Nephron (organoid): ENCODE results near the gene CD244.

Experiments used
- H3K27ac Mint-ChIP-seq, 3 experiments: 2 replicates each; pipeline ENCODE4 v1.8.0; 2020; ENCODE audit warnings: mixed read lengths in 3 of 3, mild to moderate bottlenecking in 2 of 3, moderate library complexity in 1 of 3
- H3K27me3 Mint-ChIP-seq: 2 replicates; pipeline ENCODE4 v1.8.0; 2021; ENCODE audit warnings: low read depth, mild to moderate bottlenecking, moderate library complexity, mixed read lengths
- H3K36me3 Mint-ChIP-seq: 2 replicates; pipeline ENCODE4 v1.8.0; 2020; ENCODE audit warnings: low read depth, mixed read lengths
- H3K4me1 Mint-ChIP-seq: 2 replicates; pipeline ENCODE4 v1.8.0; 2020; ENCODE audit warnings: mixed read lengths
- H3K4me3 Mint-ChIP-seq, 3 experiments: 2 replicates each; pipeline ENCODE4 v1.8.0; 2020; ENCODE audit warnings: mild to moderate bottlenecking in 3 of 3, mixed read lengths in 3 of 3, moderate library complexity in 2 of 3
- H3K9me3 Mint-ChIP-seq: 2 replicates; pipeline ENCODE4 v1.8.0; 2020; ENCODE audit warnings: mixed read lengths
- TF ChIP-seq, protein P1 (sequence below), 3 experiments: fragments of 200-600 bp; sonication (generic); IDR thresholded peaks; one replicate each; pipeline ENCODE4 v1.5.0; 2021; ENCODE audit warnings: antibody characterized with exemption in 3 of 3; ENCODE audit not compliant: unreplicated experiment in 3 of 3

Gene CD244

DNA sequence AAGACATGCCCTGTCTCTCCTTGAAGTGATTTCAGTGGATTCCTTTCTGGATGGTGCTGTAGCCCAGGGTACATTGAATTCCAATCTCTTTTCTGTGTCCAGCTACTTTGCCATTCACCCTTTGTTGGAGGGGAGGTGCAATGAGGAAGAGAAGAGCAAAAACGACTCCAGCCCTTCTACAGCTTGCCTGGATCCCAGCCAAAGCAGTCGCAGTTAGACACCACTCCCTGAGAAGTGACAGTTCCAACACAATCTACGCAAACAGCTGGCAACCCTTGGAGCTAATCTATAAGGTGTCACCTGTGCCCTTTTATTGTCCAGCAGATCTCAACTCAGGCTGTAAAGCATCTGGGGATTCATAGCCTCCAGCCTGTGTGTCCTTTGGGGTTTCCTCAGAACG lies 4.6 kb downstream of the CD244 start:
- Mint-ChIP-seq H3K4me1 (no peaks in the 10 kb centered on the region), H3K4me3 (no peak overlapping the region), H3K27me3 (peaks cover 4% of the 10 kb centered on the region), H3K36me3 (no peaks in the 10 kb centered on the region), H3K27ac (no peak overlapping the region), H3K9me3 (no peaks in the 10 kb centered on the region)
- TF ChIP-seq, protein P1, sequence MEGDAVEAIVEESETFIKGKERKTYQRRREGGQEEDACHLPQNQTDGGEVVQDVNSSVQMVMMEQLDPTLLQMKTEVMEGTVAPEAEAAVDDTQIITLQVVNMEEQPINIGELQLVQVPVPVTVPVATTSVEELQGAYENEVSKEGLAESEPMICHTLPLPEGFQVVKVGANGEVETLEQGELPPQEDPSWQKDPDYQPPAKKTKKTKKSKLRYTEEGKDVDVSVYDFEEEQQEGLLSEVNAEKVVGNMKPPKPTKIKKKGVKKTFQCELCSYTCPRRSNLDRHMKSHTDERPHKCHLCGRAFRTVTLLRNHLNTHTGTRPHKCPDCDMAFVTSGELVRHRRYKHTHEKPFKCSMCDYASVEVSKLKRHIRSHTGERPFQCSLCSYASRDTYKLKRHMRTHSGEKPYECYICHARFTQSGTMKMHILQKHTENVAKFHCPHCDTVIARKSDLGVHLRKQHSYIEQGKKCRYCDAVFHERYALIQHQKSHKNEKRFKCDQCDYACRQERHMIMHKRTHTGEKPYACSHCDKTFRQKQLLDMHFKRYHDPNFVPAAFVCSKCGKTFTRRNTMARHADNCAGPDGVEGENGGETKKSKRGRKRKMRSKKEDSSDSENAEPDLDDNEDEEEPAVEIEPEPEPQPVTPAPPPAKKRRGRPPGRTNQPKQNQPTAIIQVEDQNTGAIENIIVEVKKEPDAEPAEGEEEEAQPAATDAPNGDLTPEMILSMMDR (IDR thresholded peaks at IDR 0.05; ENCODE audit: unreplicated experiment in 3 of 3): no peak

DNA sequence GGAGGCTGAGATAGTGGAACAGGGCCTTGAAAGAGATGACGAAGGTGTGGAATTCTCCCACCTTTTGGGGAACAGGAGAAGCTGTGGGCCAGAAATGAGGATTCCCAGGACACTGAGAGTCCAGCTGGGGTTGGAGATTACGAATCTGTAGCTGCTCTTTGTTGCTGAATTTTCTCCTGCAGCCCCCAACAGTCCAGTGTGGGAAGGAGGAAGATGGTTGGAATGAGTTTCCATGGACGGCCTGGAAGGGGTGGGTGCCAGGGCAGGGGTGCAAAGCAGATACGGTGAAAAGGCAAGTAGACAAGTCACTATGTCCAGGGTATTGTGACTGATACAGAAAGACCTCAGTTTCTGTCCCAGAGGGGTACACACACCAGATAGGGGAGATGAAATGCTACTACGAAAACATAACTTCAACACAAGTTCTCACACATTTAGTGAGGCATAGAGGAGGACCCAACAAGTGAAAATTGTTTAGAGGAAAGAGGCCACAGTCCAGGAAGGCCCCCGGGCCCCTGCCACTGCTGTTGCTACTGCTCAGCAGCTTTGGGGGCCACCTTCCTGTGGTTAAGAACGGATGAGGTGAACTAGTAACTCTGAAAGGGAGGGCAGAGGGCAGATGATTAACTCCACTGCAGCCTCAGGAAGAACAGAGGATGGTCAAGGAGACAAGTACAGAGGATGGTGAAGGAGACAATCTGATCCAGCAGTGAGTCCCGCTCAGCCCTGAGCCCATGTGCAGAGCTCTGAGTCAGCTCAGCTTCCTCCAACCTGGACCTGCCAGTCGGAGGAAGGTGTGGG lies 7.3 kb downstream of the CD244 start:
- no peaks in the 10 kb centered on the region for H3K4me1 Mint-ChIP-seq
- TF ChIP-seq, protein P1 (IDR thresholded peaks at IDR 0.05; ENCODE audit: unreplicated experiment in 3 of 3): no peak
- no peak overlapping the region for H3K27ac Mint-ChIP-seq
- H3K9me3 Mint-ChIP-seq: no peaks in the 10 kb centered on the region
- no peaks in the 10 kb centered on the region for H3K27me3 Mint-ChIP-seq
- no peaks in the 10 kb centered on the region for H3K36me3 Mint-ChIP-seq
- no peak overlapping the region for H3K4me3 Mint-ChIP-seq

DNA sequence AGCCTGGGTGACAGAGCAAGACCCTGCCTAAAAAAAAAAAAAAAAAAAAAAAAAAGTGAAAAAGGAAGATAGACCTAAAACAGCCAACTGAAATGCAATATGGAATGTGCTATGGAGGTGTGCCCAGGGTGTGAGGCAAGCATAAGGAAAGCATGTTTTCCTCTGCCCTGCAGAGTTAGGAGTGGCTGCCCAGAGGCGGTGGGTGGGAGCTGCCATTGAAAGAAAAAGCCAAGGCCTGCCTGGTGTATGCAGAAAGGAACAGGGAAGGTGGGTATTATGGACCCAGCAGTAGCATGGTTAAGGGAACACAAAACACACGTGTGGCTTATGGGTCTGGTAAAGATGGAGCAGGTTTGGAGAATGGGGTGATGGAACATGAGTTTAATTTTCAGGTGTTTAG lies 8.9 kb downstream of the CD244 start:
- H3K36me3 Mint-ChIP-seq: no peaks in the 10 kb centered on the region
- no peak overlapping the region for H3K27ac Mint-ChIP-seq
- no peaks in the 10 kb centered on the region for H3K9me3 Mint-ChIP-seq
- no peak overlapping the region for H3K4me3 Mint-ChIP-seq
- H3K27me3 Mint-ChIP-seq: no peaks in the 10 kb centered on the region
- H3K4me1 Mint-ChIP-seq: no peaks in the 10 kb centered on the region
- TF ChIP-seq, protein P1 (IDR thresholded peaks at IDR 0.05; ENCODE audit: unreplicated experiment in 3 of 3): no peak

DNA sequence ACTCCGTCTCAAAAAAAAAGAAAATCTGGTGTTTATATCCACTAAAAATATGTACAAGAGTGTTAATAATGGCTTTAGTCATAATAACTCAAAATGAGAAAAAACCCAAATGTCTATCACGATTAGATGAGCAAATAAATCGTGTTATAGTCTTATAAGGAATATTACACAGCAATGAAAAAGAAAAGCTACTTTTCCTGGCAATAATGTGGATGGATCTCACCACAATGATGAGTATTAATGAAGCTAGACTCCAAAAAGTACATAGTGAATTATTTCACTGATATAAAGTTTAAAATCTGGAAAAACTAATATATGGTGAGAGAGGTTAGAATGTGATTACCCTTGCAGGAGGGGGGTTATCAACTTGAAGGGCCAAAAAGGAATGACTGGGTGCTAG lies 9.7 kb downstream of the CD244 start:
- H3K27ac Mint-ChIP-seq: no peak overlapping the region
- no peak overlapping the region for H3K4me3 Mint-ChIP-seq
- no peaks in the 10 kb centered on the region for H3K9me3 Mint-ChIP-seq
- TF ChIP-seq, protein P1 (IDR thresholded peaks at IDR 0.05; ENCODE audit: unreplicated experiment in 3 of 3): no peak
- no peaks in the 10 kb centered on the region for H3K4me1 Mint-ChIP-seq
- no peaks in the 10 kb centered on the region for H3K27me3 Mint-ChIP-seq
- no peaks in the 10 kb centered on the region for H3K36me3 Mint-ChIP-seq

DNA sequence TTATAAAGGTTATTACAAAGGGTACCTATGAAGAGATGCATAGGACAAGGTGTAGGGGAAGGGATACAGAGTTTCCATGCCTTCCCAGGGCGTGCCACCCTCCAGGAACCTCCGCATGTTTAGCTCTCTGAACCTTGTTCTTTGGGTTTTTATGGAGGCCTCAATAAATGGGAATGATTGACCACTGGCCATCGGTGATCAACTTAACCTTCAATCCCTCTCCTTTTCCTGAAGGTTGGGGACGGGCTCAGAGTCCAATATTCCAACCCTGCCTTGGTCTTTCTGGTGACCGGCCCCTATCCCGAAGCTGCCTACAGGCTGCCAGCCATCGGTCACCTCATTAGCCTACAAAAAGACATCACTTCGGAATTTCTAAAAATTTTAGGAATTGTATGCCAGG lies 11.7 kb downstream of the CD244 start:
- no peak overlapping the region for H3K27ac Mint-ChIP-seq
- TF ChIP-seq, protein P1 (IDR thresholded peaks at IDR 0.05; ENCODE audit: unreplicated experiment in 3 of 3): no peak
- H3K27me3 Mint-ChIP-seq: no peaks in the 10 kb centered on the region
- H3K4me3 Mint-ChIP-seq: no peak overlapping the region
- H3K36me3 Mint-ChIP-seq: no peaks in the 10 kb centered on the region
- H3K4me1 Mint-ChIP-seq: no peaks in the 10 kb centered on the region
- no peaks in the 10 kb centered on the region for H3K9me3 Mint-ChIP-seq

DNA sequence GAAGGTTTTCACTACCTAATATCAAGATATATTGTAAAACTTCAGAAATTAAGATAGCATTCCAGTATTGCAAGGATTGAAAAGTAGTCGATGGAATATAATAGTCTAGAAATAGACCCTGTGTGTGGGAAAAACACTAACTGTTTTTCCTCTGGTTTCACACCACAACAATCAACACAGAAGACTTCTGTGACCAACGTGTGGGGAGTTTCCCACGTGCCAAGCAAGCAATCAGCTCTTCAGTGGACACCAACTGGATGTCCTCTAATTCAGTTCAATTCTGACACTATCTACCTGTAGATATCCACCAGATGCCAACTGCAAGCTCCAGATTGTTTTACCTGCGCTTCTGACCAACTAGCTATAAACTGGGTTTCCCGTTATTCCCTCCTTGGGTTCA lies 12.1 kb downstream of the CD244 start:
- H3K27ac Mint-ChIP-seq: no peak overlapping the region
- no peaks in the 10 kb centered on the region for H3K9me3 Mint-ChIP-seq
- TF ChIP-seq, protein P1 (IDR thresholded peaks at IDR 0.05; ENCODE audit: unreplicated experiment in 3 of 3): no peak
- H3K27me3 Mint-ChIP-seq: no peaks in the 10 kb centered on the region
- H3K4me3 Mint-ChIP-seq: no peak overlapping the region
- H3K36me3 Mint-ChIP-seq: no peaks in the 10 kb centered on the region
- no peaks in the 10 kb centered on the region for H3K4me1 Mint-ChIP-seq
